HG03442 (cell line): ENCODE data around the gene SFTPA1.
"Not testable (repeated sequence)": the region's sequence is repeated elsewhere in the genome, so short reads cannot be mapped to it uniquely, and the experiment has no call there.

Experiments used
- ATAC-seq: cut with Tn5 transposase; IDR thresholded peaks from one replicate; pipeline ENCODE4 v1.9.1; 2021; ENCODE audit warnings: mild to moderate bottlenecking, moderate library complexity; ENCODE audit not compliant: unreplicated experiment

The SFTPA1 gene

DNA sequence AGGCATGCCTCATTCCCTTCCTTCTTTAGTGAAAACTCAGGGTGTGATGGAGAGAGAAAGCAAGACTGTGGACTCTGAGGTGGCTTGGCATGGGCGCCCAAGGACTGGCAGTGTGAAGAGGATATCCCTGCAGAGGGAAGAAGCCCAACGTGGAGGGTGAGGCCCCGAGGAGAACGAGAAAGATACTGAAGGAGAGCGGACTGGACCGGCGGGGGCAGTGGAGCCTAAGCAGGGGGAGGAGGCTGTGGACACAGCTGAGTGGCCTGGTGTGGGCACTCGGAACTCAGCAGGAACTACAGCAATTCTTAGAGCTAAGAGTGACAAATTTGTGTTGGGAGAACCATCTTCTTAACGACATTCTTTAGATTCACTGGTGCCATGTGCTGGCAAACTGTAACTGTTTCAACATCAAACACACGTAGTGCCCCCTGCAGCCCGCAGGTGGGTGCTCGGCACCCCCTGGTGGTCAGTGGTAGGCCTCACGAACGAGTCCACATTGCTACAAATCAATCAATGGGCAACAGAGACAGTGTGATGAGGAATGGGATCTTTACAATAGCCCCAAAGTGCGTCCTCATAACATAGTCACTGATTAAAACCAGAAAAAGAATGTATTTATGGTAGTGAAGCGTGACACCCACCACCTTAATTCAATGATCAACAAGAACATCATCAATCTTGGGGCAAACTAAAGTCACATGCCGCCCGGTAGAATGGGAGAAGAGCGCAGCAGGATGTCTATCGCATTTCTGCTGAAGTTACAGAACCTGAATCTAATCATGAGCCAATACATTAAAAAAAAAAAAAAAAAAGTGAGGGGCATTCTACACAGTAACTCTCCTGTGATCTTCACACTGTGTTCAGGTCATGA, 2.0 kb upstream of the SFTPA1 start:
- no peak for ATAC-seq

DNA sequence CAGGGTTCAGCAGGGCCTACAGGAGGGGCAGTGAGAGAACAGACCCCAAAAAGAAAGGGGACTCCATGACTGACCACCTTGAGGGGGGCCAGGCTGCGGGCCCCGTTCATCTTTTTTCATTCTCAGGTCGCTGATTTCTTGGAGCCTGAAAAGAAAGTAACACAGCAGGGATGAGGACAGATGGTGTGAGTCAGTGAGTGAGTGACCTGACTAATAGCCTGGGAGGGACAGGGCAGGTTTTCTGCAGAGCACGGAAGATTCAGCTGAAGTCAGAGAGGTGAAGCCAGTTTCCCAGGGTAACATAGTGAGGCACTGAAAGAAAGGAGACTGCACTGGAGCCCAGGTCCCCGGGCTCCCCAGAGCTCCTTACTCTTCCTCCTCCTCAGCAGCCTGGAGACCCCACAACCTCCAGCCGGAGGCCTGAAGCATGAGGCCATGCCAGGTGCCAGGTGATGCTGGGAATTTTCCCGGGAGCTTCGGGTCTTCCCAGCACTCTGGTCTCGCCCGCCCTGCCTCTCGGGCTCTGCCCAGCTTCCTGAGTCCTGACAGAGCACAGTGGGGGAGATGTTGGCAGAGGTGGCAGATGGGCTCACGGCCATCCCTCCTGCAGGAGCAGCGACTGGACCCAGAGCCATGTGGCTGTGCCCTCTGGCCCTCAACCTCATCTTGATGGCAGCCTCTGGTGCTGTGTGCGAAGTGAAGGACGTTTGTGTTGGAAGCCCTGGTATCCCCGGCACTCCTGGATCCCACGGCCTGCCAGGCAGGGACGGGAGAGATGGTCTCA, 646 bp downstream of the SFTPA1 start:
- not testable (repeated sequence) for ATAC-seq

DNA sequence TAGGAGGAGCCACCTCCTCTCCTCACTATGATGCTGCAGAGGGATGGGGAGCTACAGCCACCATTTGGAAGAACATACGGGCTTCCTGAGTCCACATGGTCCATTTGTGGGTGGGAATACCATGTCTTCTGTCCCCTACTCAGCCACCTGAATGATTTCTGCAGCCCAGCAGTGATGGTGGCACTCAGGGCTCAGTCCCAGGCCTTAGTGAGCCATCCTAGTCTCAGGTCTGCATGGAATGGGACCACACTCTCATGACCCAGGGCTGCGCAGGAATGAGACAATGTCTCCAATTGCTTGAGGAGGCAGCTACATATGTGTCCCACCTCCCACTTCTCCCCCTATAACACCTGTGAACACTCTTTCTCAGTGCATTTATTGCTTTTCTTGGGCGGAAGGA, 4.8 kb downstream of the SFTPA1 start:
- ATAC-seq, result no peak

DNA sequence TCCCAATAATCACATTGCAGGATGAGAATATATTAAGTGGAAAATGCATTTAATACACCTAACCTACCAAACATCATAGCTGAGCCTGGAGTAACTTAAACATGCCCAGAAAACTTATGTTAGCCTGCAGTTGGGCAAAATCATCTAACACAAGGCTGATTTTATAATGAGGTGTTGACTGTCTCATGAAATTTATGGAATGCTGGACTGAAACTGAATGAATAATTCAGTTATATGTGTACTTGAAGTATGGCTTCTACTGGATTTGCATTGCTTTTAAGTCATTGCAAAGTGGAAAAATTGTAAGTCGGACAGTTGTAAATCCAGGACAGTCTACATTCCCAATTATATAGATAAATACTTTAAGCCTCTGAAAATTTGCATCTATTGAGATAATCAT, 5.4 kb downstream of the SFTPA1 start:
- no peak for ATAC-seq

DNA sequence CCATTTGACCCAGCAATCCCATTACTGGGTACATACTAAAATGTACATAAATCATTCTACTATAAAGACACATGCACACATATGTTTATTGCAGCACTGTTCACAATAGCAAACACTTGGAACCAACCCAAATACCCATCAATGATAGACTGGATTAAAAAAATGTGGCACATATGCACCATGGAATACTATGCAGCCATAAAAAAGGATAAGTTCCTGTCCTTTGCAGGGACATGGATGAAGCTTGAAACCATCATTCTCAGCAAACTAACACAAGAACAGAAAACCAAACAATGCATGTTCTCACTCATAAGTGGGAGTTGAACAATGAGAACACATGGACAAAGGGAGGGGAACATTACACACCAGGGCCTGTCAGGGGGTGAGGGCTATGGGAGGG, 12.9 kb downstream of the SFTPA1 start:
- not testable (repeated sequence) for ATAC-seq

DNA sequence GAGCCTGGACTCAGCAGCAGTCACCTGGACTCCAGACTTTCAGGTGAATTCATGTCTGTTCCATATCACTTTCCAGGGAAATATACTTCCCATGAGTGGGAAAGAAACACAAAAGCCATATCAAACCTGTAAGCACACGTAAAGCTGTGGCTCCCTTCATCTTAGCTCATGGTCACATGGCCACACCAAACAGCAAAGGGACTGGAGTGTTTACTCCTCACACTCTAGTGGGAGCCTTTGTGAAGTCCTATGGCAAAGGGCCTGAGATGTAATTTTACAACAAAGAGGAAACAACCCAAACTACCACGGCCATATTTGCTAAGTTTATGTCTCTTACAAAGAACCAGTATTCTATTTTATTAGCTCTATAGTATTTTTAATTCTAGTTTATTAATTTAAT, 16.3 kb downstream of the SFTPA1 start:
- ATAC-seq, result no peak

DNA sequence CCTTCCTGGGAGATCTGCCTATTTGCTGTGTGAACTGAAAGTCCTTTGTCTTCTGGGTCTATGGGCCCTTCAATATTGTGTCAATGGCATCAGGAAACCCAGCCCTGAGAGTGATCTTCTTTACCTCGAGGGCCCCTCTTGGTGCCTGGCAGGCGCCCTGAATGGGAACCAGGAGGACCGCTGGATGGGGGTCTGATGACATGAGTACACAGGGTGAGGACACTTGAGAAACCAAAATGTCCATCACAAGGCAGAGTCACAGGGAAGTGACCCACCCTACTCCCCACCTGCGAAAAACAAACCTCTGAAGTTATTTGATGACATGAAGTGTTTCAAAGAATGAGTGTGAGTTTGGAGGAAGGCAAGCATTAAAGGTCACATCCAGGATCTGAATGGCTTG, 17.3 kb downstream of the SFTPA1 start:
- no peak for ATAC-seq

DNA sequence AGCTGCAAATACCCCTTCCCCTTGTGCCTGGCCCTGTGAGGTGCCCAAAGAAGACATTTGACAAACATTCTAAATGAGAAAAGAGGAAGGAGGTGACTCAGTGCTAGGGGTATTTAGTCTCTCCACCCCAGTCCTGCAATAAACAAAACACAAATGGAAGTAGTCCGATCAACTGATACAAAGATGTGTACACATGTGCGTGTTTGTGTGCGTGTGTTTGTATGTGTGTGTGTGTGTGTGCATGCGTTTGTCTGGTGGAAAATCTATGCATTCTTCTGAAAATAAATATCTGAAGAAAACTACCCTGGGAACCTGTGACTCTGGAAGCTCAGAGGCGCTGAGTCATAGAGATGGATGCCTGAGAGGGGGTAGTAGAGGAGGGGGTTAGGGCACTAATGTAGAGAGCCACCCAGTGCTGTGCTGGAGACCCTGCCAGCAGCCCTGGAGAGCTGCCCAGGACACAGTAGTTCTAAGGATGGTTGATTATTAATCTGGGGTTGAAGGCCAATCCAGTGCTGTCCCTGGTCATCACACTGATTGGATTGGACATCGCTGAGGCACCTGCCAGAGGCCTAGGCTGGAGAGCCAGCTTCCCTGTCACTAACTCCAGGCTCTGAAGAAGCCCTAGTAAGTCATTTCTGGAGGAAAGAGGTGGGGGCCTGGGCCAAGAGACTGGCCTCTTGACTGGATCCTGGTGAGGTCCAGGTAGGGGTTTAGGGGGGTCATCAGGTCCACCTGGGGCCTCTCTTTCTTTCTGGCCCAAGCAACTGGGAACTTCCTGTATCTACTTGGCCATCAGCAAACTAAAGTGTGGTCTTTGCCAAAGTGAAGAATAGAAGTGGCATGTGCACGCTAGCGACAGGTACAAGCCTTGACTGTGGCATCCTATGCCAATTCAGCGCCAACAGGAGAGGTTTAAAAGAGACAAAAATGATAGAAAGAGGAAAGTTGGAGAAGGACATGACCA, 18.5 kb downstream of the SFTPA1 start:
- ATAC-seq, result no peak

DNA sequence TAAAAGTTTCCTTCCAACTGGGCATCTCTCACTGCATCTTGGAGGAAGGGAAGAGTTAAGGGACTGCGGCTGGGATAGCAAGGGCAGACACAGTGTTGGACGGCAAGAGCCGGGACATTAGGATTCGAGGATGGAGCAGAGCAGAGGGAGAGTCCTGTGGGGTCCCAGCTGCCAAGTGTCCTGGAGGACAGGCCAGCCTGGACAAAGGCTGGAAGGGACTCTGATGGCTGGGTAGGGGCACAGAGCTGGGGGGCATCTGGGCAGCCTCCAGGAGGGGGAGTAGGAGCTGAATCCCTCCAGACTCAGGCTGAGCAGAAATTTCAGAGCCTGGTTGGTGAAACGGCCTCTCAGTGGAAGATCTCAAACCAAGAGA, 19.2 kb downstream of the SFTPA1 start:
- no peak for ATAC-seq

DNA sequence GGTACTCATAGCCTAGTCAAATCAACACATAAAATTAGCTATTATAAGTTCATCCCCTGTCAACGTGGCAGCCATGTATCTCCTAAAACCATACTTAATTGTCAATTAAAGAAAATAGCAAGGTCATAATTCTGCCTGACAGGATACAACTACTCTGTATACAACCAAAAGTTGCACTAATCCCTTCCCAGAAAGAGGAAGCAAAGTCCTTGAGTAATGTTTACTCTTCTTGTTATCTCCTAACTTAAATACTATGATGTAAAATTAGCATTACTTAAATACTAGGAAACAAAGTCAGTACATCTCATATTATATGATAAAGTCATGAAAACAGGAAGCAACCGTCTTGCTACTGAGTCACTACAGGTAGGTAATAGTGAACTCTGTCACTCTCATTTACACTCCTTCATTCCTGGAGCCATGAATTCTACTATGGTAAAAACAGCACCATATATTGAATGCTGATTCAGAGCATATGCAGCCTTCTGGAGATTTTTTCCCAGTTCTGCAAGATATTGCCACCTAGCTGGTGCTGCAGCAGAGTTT, 26.0 kb downstream of the SFTPA1 start:
- ATAC-seq, result not testable (repeated sequence)

DNA sequence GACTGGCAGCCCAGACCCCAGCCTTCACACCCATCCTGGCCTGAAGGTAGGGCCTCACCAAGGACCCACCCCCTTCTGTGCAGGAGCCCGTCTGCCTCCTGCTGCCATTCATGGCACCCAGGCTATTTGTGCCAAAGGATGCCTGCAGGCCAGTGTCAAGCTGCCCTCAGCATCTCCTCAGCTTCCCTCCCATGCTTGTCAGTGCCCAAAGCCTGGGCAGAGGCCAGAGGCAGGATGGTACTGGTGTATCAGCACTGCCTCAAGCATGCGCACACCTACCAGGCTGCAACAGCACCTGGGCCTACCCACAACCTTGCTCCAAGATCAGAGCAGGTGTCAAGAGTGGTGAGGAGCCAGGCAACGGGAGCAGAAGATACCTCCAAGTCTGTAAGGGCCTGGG, 27.6 kb downstream of the SFTPA1 start:
- no peak for ATAC-seq

DNA sequence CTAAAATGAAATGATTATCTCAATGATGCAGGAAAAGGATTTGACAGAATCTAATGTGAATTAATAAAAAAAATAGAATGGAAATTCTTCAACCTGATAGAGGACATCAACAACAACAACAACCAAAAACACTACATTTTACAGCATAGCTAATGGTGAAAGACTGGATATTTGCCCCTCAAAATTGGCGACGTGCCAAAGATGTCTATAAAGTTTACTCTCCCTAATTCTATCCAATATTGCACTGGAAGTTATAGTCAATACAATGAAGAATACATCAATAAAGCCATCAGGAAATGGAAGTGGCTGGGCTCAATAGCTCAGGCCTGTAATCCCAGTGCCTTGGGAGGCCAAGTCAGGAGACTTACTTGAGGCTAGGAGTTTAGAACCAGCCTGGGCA, 42.0 kb downstream of the SFTPA1 start:
- not testable (repeated sequence) for ATAC-seq

DNA sequence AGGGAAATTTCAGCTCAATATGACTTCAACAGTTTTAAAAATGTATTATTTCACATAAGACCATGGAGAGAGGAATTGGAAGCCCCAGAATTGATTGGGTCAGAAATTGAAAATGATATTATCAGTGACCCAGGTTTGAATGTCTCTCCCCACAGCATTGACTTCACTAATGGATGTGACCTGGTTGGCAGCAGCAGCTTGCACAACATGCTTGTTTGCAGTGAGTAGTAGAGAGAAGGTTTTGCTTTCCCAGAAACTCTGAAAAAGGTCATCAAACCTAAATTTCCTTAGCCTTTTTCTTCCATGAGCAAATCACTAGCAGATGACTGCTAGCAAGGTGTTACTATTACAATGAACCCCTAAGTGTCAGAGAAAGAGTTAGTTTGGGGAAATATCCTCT, 52.5 kb downstream of the SFTPA1 start:
- ATAC-seq, result not testable (repeated sequence)

DNA sequence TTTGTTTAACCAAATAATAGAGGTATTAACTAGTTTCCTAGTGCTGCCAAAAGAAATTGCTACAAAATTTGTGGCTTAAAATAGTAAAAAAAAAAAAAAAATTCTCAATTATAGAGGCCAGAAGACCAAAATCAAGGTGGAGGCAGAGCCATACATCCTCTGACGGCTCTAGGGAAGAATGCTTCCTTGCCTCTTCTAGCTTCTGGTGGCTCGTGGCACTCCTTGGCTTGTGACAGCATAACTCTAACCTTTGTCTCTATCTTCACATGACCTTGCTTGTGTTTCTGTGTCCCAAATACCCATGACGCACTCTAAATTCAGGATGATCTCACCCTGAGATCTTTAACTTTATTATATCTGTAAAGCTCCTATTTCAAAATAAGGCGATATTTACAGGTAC, 53.9 kb downstream of the SFTPA1 start:
- ATAC-seq, result not testable (repeated sequence)
